ENCODE data around the gene LMX1B.

GRCh38 chr9:126703002-126703865 lies 89.5 kb downstream of the LMX1B start:
- TF ChIP-seq EP300 (IDR thresholded peaks at IDR 0.05) (no peak), CTCF (IDR thresholded peaks at IDR 0.05) (no peak), POLR2AphosphoS5 (IDR thresholded peaks at IDR 0.05) (no peak)

All from upper lobe of left lung (tissue), 4 donors.